Large intestine (tissue), 3 donors: ENCODE data around the gene SIAE. TPM values are rescaled to one million over a fixed set of nuclear protein-coding genes. Genes with fewer than 3 reads are reported as not detected.
"Not testable (repeated sequence)": the region's sequence is repeated elsewhere in the genome, so short reads cannot be mapped to it uniquely, and the experiment has no call there.

Source experiments
- DNase-seq, 2 donors: peaks; one replicate each; pipeline versions ENCODE4 v3.0.0 to v3.0.0-alpha.2; 2013
- H3K27ac ChIP-seq: one replicate; pipeline ENCODE4 v1.5.1; 2013; ENCODE audit warnings: low read length
- H3K27me3 ChIP-seq: 2 replicates; pipeline ENCODE4 v1.6.1; 2013; ENCODE audit warnings: low read length; ENCODE audit not compliant: control insufficient read depth, insufficient read depth
- H3K36me3 ChIP-seq: 2 replicates; pipeline ENCODE4 v1.6.1; 2013; ENCODE audit warnings: low read length; ENCODE audit not compliant: control insufficient read depth, insufficient read depth
- H3K4me1 ChIP-seq: one replicate; pipeline ENCODE4 v1.6.1; 2013; ENCODE audit warnings: low read length; ENCODE audit not compliant: control insufficient read depth, insufficient read depth
- H3K4me3 ChIP-seq: one replicate; pipeline ENCODE4 v1.5.1; 2013; ENCODE audit warnings: low read length
- H3K9me3 ChIP-seq: one replicate; pipeline ENCODE4 v1.6.1; 2013; ENCODE audit warnings: mild to moderate bottlenecking, low read depth, low read length, moderate library complexity; ENCODE audit not compliant: control insufficient read depth
- WGBS: methylation state at CpG from one replicate; pipeline ENCODE4 v1.1.5; 2013; ENCODE audit warnings: low lambda C conversion rate; ENCODE audit not compliant: insufficient coverage; 5-methylcytosine and 5-hydroxymethylcytosine counted together
- polyA plus RNA-seq: library from polyadenylated mRNA; unstranded; fragments of 120-200 nt; gene quantifications from one replicate; pipeline ENCODE4 v1.2.1, GENCODE V29; 2013

Gene SIAE
- polyA plus RNA-seq, 1 donor, result 48.1 TPM

- peak; percentile 33 to 60 for DNase-seq
- no peak overlapping the region for H3K4me3 ChIP-seq
- peaks cover 5% of the 10 kb centered on the region for H3K27me3 ChIP-seq
- H3K9me3 ChIP-seq, result no peaks in the 10 kb centered on the region
- no peaks in the 10 kb centered on the region for H3K4me1 ChIP-seq
- H3K36me3 ChIP-seq, result no peaks in the 10 kb centered on the region
- no peak overlapping the region for H3K27ac ChIP-seq
Measured at GRCh38 chr11:124608147-124608546, 65.4 kb downstream of the SIAE start.

- no CpG with 5 or more reads among the region's 3 CpGs for WGBS
- Histone ChIP-seq H3K36me3 (no peaks in the 10 kb centered on the region), H3K4me3 (no peak overlapping the region), H3K9me3 (no peaks in the 10 kb centered on the region), H3K4me1 (no peaks in the 10 kb centered on the region), H3K27me3 (no peaks in the 10 kb centered on the region), H3K27ac (no peak overlapping the region)
- DNase-seq, result no peak
Measured at GRCh38 chr11:124605719-124606118, 67.8 kb downstream of the SIAE start.

GRCh38 chr11:124602723-124603122 lies 70.8 kb downstream of the SIAE start:
- no CpG with 5 or more reads among the region's 3 CpGs for WGBS
- not testable (repeated sequence) for DNase-seq, H3K36me3 ChIP-seq, H3K4me3 ChIP-seq, H3K4me1 ChIP-seq, H3K9me3 ChIP-seq, H3K27ac ChIP-seq, H3K27me3 ChIP-seq

- Histone ChIP-seq H3K9me3 (no peaks in the 10 kb centered on the region), H3K27me3 (peaks cover 3% of the 10 kb centered on the region), H3K27ac (no peak overlapping the region), H3K4me3 (no peak overlapping the region), H3K4me1 (no peaks in the 10 kb centered on the region), H3K36me3 (no peaks in the 10 kb centered on the region)
- no CpG with 5 or more reads among the region's 3 CpGs for whole genome bisulfite sequencing
- no peak for DNase-seq
Measured at GRCh38 chr11:124602193-124602592, 71.3 kb downstream of the SIAE start.

- Histone ChIP-seq H3K9me3 (no peaks in the 10 kb centered on the region), H3K4me1 (no peaks in the 10 kb centered on the region), H3K27ac (no peak overlapping the region), H3K4me3 (no peak overlapping the region), H3K27me3 (peaks cover 3% of the 10 kb centered on the region), H3K36me3 (no peaks in the 10 kb centered on the region)
- DNase-seq, result no peak
- no CpG with 5 or more reads among the region's 5 CpGs for WGBS
Measured at GRCh38 chr11:124600621-124601320, 72.8 kb downstream of the SIAE start.

- H3K4me3 ChIP-seq, result no peak overlapping the region
- H3K9me3 ChIP-seq, result no peaks in the 10 kb centered on the region
- H3K4me1 ChIP-seq, result no peaks in the 10 kb centered on the region
- DNase-seq, result no peak
- peaks cover 3% of the 10 kb centered on the region for H3K27me3 ChIP-seq
- no peaks in the 10 kb centered on the region for H3K36me3 ChIP-seq
- H3K27ac ChIP-seq, result no peak overlapping the region
Measured at GRCh38 chr11:124597626-124598025, 75.9 kb downstream of the SIAE start.

GRCh38 chr11:124595302-124595701 lies 78.2 kb downstream of the SIAE start:
- H3K27ac ChIP-seq, result no peak overlapping the region
- H3K4me1 ChIP-seq, result no peaks in the 10 kb centered on the region
- no peaks in the 10 kb centered on the region for H3K9me3 ChIP-seq
- H3K27me3 ChIP-seq, result peaks cover 5% of the 10 kb centered on the region
- DNase-seq, result no peak
- H3K4me3 ChIP-seq, result no peak overlapping the region
- H3K36me3 ChIP-seq, result no peaks in the 10 kb centered on the region
- no CpG with 5 or more reads among the region's 3 CpGs for WGBS

GRCh38 chr11:124592627-124593026 lies 80.9 kb downstream of the SIAE start:
- H3K27ac ChIP-seq, result no peak overlapping the region
- H3K4me1 ChIP-seq, result no peaks in the 10 kb centered on the region
- H3K36me3 ChIP-seq, result no peaks in the 10 kb centered on the region
- H3K9me3 ChIP-seq, result no peaks in the 10 kb centered on the region
- no CpG with 5 or more reads among the region's 6 CpGs for WGBS
- peaks cover 2% of the 10 kb centered on the region for H3K27me3 ChIP-seq
- no peak overlapping the region for H3K4me3 ChIP-seq
- no peak for DNase-seq

- no CpG with 5 or more reads among the region's 2 CpGs for WGBS
- DNase-seq, result no peak
- Histone ChIP-seq H3K27me3 (peaks cover 2% of the 10 kb centered on the region), H3K36me3 (no peaks in the 10 kb centered on the region), H3K4me3 (no peak overlapping the region), H3K9me3 (no peaks in the 10 kb centered on the region), H3K27ac (no peak overlapping the region), H3K4me1 (no peaks in the 10 kb centered on the region)
Measured at GRCh38 chr11:124591430-124591829, 82.1 kb downstream of the SIAE start.

GRCh38 chr11:124586238-124586860 lies 87.2 kb downstream of the SIAE start:
- Histone ChIP-seq H3K27me3 (no peaks in the 10 kb centered on the region), H3K9me3 (no peaks in the 10 kb centered on the region), H3K27ac (no peak overlapping the region), H3K36me3 (no peaks in the 10 kb centered on the region), H3K4me3 (no peak overlapping the region), H3K4me1 (peaks cover 9% of the 10 kb centered on the region)
- peak; percentile 19 to 20 for DNase-seq
- no CpG with 5 or more reads among the region's 3 CpGs for WGBS
